PC-9 (cell line): ENCODE results near the gene CES1. TPM values are rescaled to one million over a fixed set of nuclear protein-coding genes. Genes with fewer than 3 reads are reported as not detected.

Experiments
- BruUV-seq: library from RNA; stranded (reverse); fragments of 400-500 nt; replicated peaks from 2 replicates; lab custom pipeline; 2021; lab: Mats Ljungman, UMichigan
- CTCF ChIA-PET: fragments of 300-600 bp; sonication (Branson Sonifier 250); formaldehyde crosslinking; loops from one replicate; lab custom pipeline; 2022; ENCODE audit warnings: antibody characterized with exemption; lab: Charles Lee
- POLR2A ChIA-PET: fragments of 300-600 bp; sonication (Branson Sonifier 250); formaldehyde crosslinking; loops from one replicate; lab custom pipeline; 2022; ENCODE audit warnings: antibody characterized with exemption; ENCODE audit not compliant: unreplicated experiment; lab: Charles Lee
- DNase-seq, 2 experiments: peaks; one replicate each; pipeline versions ENCODE4 v3.0.0 to v3.0.0-alpha.2; 2015 to 2022; ENCODE audit warnings: mixed read lengths in 1 of 2
- H2AFZ ChIP-seq: fragments of 200-600 bp; sonication (generic); 2 replicates; pipeline ENCODE4 v1.8.1; 2017; ENCODE audit warnings: antibody characterized with exemption
- H3F3A ChIP-seq: fragments of 200-600 bp; sonication (generic); 2 replicates; pipeline ENCODE4 v1.8.1; 2017; ENCODE audit warnings: antibody characterized with exemption, mild to moderate bottlenecking, low read depth; ENCODE audit not compliant: insufficient read depth
- H3K27ac ChIP-seq: fragments of 200-600 bp; sonication (generic); 2 replicates; pipeline ENCODE4 v1.6.1; 2016; ENCODE audit warnings: mixed run types
- H3K27me3 ChIP-seq: fragments of 200-600 bp; sonication (generic); 2 replicates; pipeline ENCODE4 v1.6.1; 2016; ENCODE audit warnings: low read depth, mixed run types; ENCODE audit not compliant: insufficient read depth
- H3K36me3 ChIP-seq: fragments of 200-600 bp; sonication (generic); 2 replicates; pipeline ENCODE4 v1.6.1; 2016; ENCODE audit warnings: low read depth, mixed run types
- H3K4me1 ChIP-seq: fragments of 200-600 bp; sonication (generic); replicated peaks from 2 replicates; pipeline ENCODE4 v1.6.1; 2016; ENCODE audit warnings: mixed run types; ENCODE audit not compliant: insufficient read depth
- H3K4me2 ChIP-seq: fragments of 200-600 bp; sonication (generic); 2 replicates; pipeline ENCODE4 v1.6.1; 2017; ENCODE audit warnings: mixed run types
- H3K4me3 ChIP-seq: fragments of 200-600 bp; sonication (generic); 2 replicates; pipeline ENCODE4 v1.6.1; 2016; ENCODE audit warnings: mixed run types
- H3K79me2 ChIP-seq: fragments of 200-600 bp; sonication (generic); 2 replicates; pipeline ENCODE4 v1.6.1; 2017; ENCODE audit warnings: low read depth, mixed run types
- H3K9me2 ChIP-seq: fragments of 200-600 bp; sonication (generic); 2 replicates; pipeline ENCODE4 v1.8.1; 2017; ENCODE audit warnings: mild to moderate bottlenecking; ENCODE audit not compliant: insufficient read depth
- H3K9me3 ChIP-seq: fragments of 200-600 bp; sonication (generic); 2 replicates; pipeline ENCODE4 v1.8.1; 2016; ENCODE audit warnings: low read depth; ENCODE audit not compliant: insufficient read depth
- H4K20me1 ChIP-seq: fragments of 200-600 bp; sonication (generic); 2 replicates; pipeline ENCODE4 v1.8.1; 2017; ENCODE audit not compliant: insufficient read depth
- EZH2 ChIP-seq: fragments of 200-600 bp; sonication (generic); IDR thresholded peaks from 2 replicates; pipeline ENCODE4 v1.8.0; 2017; ENCODE audit warnings: antibody characterized with exemption, low read depth
- intact Hi-C: fragments of 100-400 bp; cut with micrococcal nuclease; formaldehyde crosslinking; loops from one replicate; pipeline ENCODE4 v1.10.0; 2022; ENCODE audit not compliant: unreplicated experiment
- total RNA-seq: library from RNA; stranded (reverse); gene quantifications from 2 replicates; pipeline ENCODE4 v1.2.3, GENCODE V29; 2021
- TF ChIP-seq, protein P1 (sequence below): fragments of 200-600 bp; sonication (generic); conservative IDR thresholded peaks from 2 replicates; pipeline ENCODE4 v1.6.1; 2017; ENCODE audit warnings: mixed run types, antibody characterized with exemption, mild to moderate bottlenecking, moderate library complexity

CES1 gene
- total RNA-seq, 1 experiment from 2014 or later = 107 TPM

DNA sequence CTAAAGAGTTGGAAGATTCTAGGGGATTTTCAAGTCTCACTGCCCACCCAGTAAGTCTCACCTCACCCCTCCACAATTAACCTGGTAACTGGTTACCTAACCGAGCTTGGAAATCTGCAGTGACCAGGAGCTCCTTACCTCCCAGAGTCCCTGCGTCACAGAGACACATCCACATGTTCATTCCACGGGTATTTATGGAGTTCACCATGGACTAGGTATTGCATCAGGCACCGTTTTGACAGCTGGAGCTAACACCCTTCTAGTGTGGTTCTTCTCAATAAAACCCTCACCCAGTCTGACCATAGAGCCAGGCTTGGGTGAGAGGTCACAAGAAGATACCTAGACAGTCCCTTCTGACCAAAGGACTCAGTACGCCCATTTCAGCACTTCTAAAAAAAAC is 40.2 kb upstream of the CES1 start:
- no peaks in the 10 kb centered on the region for H3K9me3 ChIP-seq
- H3K79me2 ChIP-seq = no peaks in the 10 kb centered on the region
- no peaks in the 10 kb centered on the region for H3K4me1 ChIP-seq
- no TSS peak for BruUV-seq
- H3K4me3 ChIP-seq = no peak overlapping the region
- H3F3A ChIP-seq = no peaks in the 10 kb centered on the region
- no peaks in the 10 kb centered on the region for H3K9me2 ChIP-seq
- H4K20me1 ChIP-seq = no peaks in the 10 kb centered on the region
- H3K27me3 ChIP-seq = peaks cover 56% of the 10 kb centered on the region
- intact Hi-C loops = no loop called here
- DNase-seq = no peak
- ChIA-PET POLR2A (no interaction called here), CTCF (no interaction called here)
- H3K4me2 ChIP-seq = no peak overlapping the region
- H3K27ac ChIP-seq = no peak overlapping the region
- no peak overlapping the region for H2AFZ ChIP-seq
- no peaks in the 10 kb centered on the region for H3K36me3 ChIP-seq
- TF ChIP-seq, protein P1, sequence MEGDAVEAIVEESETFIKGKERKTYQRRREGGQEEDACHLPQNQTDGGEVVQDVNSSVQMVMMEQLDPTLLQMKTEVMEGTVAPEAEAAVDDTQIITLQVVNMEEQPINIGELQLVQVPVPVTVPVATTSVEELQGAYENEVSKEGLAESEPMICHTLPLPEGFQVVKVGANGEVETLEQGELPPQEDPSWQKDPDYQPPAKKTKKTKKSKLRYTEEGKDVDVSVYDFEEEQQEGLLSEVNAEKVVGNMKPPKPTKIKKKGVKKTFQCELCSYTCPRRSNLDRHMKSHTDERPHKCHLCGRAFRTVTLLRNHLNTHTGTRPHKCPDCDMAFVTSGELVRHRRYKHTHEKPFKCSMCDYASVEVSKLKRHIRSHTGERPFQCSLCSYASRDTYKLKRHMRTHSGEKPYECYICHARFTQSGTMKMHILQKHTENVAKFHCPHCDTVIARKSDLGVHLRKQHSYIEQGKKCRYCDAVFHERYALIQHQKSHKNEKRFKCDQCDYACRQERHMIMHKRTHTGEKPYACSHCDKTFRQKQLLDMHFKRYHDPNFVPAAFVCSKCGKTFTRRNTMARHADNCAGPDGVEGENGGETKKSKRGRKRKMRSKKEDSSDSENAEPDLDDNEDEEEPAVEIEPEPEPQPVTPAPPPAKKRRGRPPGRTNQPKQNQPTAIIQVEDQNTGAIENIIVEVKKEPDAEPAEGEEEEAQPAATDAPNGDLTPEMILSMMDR = no peak
- no peak for TF ChIP-seq EZH2

GRCh38 chr16:55872130-55872529 is 39.2 kb upstream of the CES1 start:
- POLR2A ChIA-PET = no interaction called here
- H3K4me3 ChIP-seq = no peak overlapping the region
- no TSS peak for BruUV-seq
- TF ChIP-seq, protein P1 = no peak
- TF ChIP-seq EZH2 = no peak
- no peaks in the 10 kb centered on the region for H3K36me3 ChIP-seq
- H3K4me2 ChIP-seq = no peak overlapping the region
- intact Hi-C loops = no loop called here
- peaks cover 48% of the 10 kb centered on the region for H3K27me3 ChIP-seq
- H3K9me3 ChIP-seq = no peaks in the 10 kb centered on the region
- H2AFZ ChIP-seq = no peak overlapping the region
- H3K4me1 ChIP-seq = no peaks in the 10 kb centered on the region
- H3K9me2 ChIP-seq = no peaks in the 10 kb centered on the region
- no peak overlapping the region for H3K27ac ChIP-seq
- no peaks in the 10 kb centered on the region for H4K20me1 ChIP-seq
- no peaks in the 10 kb centered on the region for H3K79me2 ChIP-seq
- DNase-seq = no peak
- H3F3A ChIP-seq = no peaks in the 10 kb centered on the region
- CTCF ChIA-PET = no interaction called here

DNA sequence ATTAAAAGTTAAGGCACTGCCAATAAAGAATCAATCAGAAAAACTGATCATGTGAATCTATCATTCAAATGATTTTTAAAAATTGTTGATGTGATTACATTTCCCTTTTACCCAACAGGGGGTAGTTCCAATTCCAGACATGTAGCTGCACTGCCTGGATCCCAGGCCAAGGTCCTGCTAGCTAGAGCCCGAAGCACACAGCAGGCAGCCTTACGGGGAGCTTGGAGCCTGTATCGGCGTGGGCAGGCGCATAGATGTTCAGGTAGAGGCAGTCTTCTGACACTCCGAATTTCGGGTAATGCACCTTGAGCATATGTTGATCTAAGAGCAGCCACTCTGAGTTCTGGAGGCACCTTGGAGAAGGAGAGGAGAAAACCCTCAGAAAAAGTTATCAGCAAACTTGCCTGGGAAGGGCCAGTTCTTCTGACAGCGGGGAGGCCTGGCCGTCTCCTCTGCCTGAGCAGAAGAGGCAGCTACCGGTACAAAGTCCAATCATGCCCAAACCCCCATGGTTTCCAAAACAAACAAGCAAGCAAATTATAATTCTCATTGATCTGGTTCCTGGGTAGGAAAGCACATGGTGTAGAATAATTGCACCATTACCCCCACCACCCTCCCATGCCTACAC is 38.6 kb upstream of the CES1 start:
- H3K4me3 ChIP-seq = no peak overlapping the region
- no peak overlapping the region for H3K4me2 ChIP-seq
- no peaks in the 10 kb centered on the region for H3F3A ChIP-seq
- H3K27ac ChIP-seq = no peak overlapping the region
- intact Hi-C loops = no loop called here
- DNase-seq = no peak
- H3K27me3 ChIP-seq = peaks cover 42% of the 10 kb centered on the region
- H4K20me1 ChIP-seq = no peaks in the 10 kb centered on the region
- H3K9me2 ChIP-seq = no peaks in the 10 kb centered on the region
- BruUV-seq = no TSS peak
- TF ChIP-seq, protein P1 = no peak
- TF ChIP-seq EZH2 = no peak
- H3K36me3 ChIP-seq = no peaks in the 10 kb centered on the region
- POLR2A ChIA-PET = no interaction called here
- no peaks in the 10 kb centered on the region for H3K9me3 ChIP-seq
- H3K4me1 ChIP-seq = no peaks in the 10 kb centered on the region
- no peak overlapping the region for H2AFZ ChIP-seq
- H3K79me2 ChIP-seq = no peaks in the 10 kb centered on the region
- CTCF ChIA-PET = no interaction called here
